Fibroblast of upper back skin (primary cell): ENCODE measurements around the gene NEUROG1.

Source experiments
- DNase-seq: peaks from one replicate; pipeline ENCODE4 v3.0.0-alpha.2; 2013

Gene NEUROG1

DNA sequence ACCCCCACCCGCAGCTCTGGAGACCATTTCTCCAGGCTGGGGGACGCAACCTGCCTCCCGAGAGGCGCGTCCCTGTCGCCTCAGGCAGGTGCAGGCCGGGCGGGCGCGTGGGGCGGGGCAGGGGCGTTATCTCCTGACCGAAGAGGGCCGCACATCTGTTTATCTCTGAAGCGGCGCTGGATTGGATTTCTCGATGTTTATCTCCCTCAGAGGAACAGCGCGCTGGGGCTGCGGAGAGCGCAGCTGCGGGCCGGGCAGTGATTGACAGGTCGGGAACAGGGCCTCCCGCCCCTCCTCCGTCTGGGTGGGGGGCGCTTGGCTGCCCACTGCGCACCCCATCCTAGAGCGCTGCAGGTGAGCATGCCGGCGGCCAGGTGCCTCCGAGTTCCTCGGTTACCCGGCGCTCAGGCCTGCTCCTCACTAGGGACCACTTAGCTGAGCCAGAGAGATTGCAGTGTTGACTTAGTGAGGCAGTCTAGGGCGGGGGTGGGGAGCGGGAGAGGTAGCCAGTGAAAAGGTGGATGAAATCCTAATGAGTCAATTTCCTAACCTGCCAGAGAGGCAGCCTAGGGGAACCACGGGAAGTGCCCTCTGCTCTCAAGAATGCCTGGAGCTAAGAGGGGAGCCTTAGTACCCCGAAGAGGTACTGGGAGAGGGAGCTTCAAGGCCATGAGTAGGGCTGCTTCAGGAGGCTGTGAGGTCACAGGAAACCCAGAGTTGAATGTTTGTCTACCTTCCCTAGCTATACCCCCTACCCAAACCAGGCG, 44.0 kb downstream of the NEUROG1 start:
- no peak for DNase-seq

GRCh38 chr5:135491038-135491551, 44.7 kb downstream of the NEUROG1 start:
- DNase-seq: no peak

DNA sequence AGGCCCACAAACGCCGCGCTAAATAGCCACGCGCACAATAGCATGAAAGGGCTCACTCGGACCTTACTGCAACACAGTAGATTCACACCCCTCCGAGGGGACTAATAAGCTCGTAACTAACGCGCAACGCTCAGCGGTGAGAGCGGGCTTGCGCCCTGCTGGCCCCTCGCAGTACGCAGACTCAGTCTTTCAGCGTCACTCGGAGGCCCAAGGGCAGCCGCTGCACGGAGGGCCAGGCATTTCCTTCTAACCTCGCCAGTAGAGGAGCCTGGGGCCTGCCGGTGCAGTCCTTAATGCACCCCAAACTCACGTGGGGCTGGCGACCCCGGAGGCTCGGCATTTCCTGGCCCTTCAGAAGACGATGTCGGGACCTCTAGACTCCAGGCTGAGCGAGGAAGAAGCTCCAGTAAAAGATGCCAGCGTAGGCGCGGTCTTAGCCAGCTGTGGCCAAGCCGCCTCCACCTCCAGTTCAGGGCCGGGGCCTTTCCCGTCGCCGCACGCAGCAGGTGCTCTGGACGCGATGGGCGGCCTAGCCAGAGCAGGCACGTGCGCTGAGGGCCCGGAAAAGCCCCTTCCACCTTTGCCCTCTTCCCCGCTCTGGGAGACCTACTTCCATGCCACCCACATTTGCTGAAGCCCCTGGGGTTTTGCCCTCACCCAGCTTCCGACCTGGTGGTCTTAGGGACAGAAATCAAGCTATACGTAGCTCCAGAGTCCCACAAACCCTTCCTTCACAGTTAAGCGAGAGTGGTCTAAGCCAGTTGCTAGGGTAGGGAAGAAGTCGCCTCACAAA, 45.3 kb downstream of the NEUROG1 start:
- DNase-seq: no peak

GRCh38 chr5:135489466-135490244, 46.1 kb downstream of the NEUROG1 start:
- DNase-seq: no peak

DNA sequence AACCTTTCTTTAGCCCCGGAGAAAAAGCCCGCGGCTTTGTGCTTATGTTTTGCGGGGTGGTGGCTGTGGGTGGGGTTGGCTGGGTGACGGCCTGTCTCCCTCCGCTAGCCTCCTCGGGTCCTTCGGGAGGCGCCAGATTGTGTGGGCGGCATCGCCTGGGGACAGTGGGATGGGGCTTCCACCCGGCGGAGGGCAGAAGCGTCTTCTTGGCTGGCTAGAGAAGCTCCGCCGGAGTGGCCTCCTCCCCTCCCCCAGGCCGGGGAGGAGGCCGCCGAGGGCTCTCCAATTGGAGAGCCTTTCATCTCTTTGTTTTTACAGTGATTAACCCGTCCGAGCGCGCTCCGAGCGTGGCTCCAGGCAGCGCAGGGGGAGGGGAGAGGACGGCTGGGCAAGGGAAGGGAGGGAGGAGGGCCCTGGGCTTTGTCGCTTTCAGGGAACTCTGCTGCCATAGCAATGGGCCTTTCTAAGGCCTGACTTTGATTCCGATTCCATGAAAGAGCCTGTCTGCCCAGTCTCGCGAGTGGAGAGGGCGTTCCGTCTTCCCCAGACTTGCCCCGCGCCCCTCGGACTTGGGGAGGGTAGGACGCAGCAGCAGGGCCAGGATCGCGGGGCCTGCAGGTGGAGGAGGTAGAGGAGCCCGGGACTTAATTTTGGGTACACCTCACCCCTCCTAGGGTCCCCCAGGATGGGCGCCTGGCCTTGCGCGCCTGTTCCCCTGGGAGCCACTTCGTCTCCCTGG, 46.9 kb downstream of the NEUROG1 start:
- peak; percentile 66 for DNase-seq

DNA sequence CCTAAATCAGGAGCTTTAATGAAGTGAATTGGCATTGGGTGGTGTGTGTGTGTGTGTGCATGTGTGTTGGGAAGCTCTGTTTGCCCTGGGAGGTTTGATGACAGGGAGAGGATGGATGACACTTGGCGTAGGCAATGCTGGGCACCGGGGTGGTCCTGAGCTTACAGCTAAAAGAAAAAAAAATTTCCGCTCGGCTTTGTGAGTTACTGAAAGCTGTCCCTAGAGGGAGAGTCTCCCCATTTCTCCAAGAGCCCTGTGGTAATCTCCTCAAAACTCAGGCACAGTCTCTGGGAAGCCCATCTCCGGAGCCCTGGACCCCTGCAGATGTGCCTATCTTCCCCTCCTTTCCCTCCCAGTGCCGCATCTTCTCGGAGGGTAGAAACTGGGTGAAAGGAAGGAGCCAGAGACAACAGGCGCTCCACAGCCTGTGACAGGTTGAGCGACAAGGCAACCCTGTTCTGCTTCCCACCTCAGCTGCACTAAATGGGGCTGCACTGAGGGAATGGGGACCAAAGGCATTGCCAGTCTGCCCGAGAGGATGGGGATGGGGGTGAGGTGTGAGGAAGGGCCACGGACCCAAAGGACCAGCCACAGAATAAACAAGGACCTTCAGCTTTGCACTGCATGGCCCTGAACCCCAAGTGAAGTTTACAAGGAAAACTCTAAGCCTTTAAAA, 47.8 kb downstream of the NEUROG1 start:
- DNase-seq: no peak

GRCh38 chr5:135487037-135487395, 48.7 kb downstream of the NEUROG1 start:
- DNase-seq: no peak

DNA sequence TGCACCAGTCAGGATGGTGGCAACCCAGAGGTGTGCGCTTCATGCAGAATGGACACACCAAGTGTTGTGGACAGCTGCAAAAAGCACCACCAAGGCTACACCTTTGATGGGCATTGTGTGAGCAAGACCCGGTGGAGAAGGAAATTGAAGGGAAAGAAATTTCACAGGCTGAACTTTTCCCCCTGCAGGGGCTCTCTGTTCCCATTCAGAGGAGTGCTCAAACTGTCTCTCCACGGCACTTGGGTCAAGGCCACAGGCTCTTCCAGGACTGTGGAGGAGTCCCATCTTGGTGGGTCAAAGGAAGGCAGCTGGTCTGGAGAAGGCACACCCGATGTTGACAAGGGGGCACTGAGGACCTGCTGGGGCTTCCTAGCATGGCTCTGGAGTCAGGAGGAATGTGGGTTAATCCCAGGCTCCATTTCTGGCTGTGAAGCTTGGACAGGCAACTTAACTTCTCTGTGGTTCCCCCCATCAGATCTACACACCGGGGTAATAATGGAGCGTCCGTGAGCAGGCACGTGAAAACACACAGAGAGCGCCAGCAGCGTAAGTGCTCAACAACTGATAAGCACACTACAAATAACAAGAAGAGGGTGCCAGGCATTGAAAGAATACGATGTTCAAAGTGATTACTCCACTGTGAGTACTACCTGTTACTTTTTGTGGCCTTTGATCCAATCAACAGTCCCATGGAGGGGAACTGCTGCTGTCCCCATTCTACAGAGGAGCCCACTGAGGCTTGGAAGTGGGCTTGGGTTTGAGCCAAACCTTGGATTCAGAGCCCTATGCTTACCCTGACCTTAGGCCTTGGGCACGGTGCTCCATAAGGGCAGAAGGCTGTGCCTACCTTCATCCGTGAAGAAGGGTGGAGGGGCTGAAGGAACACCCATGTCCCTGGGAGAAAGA, 49.4 kb downstream of the NEUROG1 start:
- DNase-seq: no peak

DNA sequence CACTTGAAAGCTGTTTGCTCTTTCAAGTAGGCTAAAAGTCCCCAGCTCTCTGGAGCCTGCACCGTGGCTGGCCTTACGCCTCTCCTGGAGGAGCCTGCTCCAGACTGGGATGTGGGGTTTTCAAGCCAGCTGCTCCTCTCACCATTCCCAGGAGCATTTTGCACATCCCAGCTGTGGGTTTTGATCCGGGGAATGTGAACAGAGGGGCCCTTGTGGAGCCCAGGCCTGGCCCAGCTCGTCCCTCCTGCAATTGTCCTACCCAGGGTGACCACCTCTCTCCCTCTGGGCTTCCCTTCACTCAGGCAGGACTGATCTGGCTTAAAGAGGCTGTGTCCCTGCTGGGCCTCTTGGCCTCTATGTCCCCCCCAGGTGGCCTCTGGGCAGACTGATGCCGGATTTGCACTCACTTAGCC, 51.1 kb downstream of the NEUROG1 start:
- no peak for DNase-seq
